Rectal smooth muscle tissue (tissue), 1 donor: ENCODE data around the gene MRPL14.
"Not testable (repeated sequence)": the region's sequence is repeated elsewhere in the genome, so short reads cannot be mapped to it uniquely, and the experiment has no call there.

ENCODE experiments used
- H3K27ac ChIP-seq: one replicate; pipeline ENCODE4 v1.7.0; 2013; ENCODE audit warnings: low read depth, low read length, inconsistent platforms
- H3K27me3 ChIP-seq: one replicate; pipeline ENCODE4 v1.7.0; 2013; ENCODE audit warnings: low read length; ENCODE audit not compliant: control insufficient read depth, insufficient read depth
- H3K36me3 ChIP-seq: one replicate; pipeline ENCODE4 v1.7.0; 2013; ENCODE audit warnings: low read length; ENCODE audit not compliant: control insufficient read depth, insufficient read depth
- H3K4me1 ChIP-seq: one replicate; pipeline ENCODE4 v1.7.0; 2013; ENCODE audit warnings: low read length; ENCODE audit not compliant: control insufficient read depth, insufficient read depth
- H3K4me3 ChIP-seq: one replicate; pipeline ENCODE4 v1.7.0; 2013; ENCODE audit warnings: low read length
- H3K9ac ChIP-seq: one replicate; pipeline ENCODE4 v1.7.0; 2013; ENCODE audit warnings: low read length

The MRPL14 gene

DNA sequence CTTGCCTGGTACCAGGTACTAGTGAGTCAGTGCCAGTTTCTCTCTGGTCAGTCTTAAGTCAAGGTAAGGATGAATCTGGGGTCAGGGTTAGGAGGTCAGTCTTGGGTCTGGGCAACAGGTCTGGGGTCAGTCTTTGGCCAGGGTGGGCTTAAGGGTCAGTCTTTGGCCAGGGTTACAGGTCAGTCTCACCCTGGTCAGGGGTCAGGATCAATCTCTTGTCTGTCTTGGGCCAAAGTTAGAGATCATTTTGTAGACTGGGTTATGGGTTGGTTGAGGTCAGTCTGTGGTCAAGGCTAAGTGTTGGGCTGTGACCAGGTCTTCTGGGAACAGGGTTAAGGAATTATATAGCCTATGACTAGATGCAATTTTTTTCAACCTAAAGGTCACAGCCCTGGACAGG, 18.6 kb upstream of the MRPL14 start:
- Histone ChIP-seq H3K36me3 (peaks cover 15% of the 10 kb centered on the region), H3K27me3 (no peaks in the 10 kb centered on the region), H3K27ac (no peak overlapping the region), H3K9ac (no peak overlapping the region), H3K4me3 (no peak overlapping the region), H3K4me1 (no peaks in the 10 kb centered on the region)

DNA sequence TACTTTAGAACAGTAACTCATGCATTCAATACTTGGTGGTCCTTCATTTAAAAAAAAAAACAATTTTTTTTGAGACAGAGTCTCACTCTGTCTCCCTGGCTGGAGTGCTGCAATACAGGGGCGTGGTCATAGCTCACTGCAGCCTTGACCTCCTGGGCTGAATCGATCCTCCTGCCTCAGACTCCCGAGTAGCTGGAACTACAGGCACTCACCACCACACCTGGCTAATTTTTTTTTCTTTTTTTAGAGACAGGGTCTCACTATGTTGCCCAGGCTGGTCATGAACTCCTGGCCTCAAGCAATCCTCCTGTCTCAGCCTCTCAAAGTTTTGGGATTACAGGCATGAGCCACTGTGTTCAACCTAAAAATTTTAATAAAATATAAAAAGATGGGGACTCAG, 17.3 kb upstream of the MRPL14 start:
- H3K36me3 ChIP-seq: peaks cover 20% of the 10 kb centered on the region
- not testable (repeated sequence) for H3K27ac ChIP-seq, H3K27me3 ChIP-seq, H3K4me3 ChIP-seq, H3K9ac ChIP-seq, H3K4me1 ChIP-seq

DNA sequence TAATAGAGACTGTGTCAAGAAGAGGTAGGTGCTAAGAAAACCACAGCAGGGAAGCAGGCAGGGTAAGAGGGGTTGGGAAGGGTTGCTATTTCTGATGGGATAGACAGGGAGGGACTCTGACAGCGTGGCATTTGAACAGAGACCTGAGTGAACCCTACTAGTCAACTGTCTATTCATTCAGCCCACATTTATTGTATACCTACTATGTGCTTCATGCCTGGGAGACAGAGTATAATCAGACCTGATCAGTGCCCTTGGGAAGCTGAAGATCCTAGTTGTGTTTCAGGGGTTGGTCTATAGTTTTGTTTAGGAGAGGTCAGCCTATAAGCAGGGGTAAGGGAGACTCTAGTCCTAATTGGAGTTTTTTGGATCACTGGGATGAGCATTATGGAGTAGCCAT, 16.5 kb upstream of the MRPL14 start:
- Histone ChIP-seq H3K4me3 (no peak overlapping the region), H3K4me1 (no peaks in the 10 kb centered on the region), H3K27ac (no peak overlapping the region), H3K36me3 (peaks cover 23% of the 10 kb centered on the region), H3K9ac (no peak overlapping the region), H3K27me3 (no peaks in the 10 kb centered on the region)

DNA sequence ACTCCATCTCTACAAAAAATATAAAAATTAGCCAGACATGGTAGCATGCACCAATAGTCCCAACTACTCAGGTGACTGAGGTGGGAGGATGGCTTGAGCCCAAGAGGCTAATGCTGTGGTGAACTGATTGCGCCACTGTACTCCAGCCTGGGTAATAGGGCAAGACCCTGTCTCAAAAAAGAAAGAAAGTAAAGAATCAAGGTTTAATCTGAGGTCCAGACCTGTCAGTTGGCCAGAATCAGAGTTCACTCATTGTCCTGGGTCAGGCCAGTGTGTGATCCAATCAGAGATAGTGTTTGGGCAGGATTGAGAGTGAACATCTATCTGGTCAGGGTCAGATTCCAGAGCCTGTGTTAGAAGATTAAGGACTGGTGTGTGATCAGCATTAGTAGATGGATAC, 15.6 kb upstream of the MRPL14 start:
- no peaks in the 10 kb centered on the region for H3K4me1 ChIP-seq
- H3K27me3 ChIP-seq: no peaks in the 10 kb centered on the region
- peaks cover 25% of the 10 kb centered on the region for H3K36me3 ChIP-seq
- no peak overlapping the region for H3K4me3 ChIP-seq
- H3K9ac ChIP-seq: no peak overlapping the region
- H3K27ac ChIP-seq: no peak overlapping the region

DNA sequence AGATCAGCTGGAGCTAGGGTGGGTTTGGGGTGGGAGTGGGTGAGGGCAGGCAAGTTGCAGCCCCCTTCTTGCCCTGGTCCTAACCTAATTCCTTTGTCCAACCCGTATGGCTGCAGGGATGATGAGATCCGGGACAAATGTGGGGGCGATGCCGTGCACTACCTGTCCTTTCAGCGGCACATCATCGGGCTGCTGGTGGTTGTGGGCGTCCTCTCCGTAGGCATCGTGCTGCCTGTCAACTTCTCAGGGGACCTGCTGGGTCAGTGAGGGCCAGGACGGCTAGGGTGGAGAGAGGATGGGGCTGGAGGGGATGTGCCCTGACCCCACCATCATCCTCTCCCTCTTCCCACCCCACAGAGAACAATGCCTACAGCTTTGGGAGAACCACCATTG, 12.1 kb upstream of the MRPL14 start:
- Histone ChIP-seq H3K27me3 (no peaks in the 10 kb centered on the region), H3K9ac (no peak overlapping the region), H3K27ac (no peak overlapping the region), H3K4me1 (no peaks in the 10 kb centered on the region), H3K4me3 (no peak overlapping the region), H3K36me3 (peaks cover 30% of the 10 kb centered on the region)

DNA sequence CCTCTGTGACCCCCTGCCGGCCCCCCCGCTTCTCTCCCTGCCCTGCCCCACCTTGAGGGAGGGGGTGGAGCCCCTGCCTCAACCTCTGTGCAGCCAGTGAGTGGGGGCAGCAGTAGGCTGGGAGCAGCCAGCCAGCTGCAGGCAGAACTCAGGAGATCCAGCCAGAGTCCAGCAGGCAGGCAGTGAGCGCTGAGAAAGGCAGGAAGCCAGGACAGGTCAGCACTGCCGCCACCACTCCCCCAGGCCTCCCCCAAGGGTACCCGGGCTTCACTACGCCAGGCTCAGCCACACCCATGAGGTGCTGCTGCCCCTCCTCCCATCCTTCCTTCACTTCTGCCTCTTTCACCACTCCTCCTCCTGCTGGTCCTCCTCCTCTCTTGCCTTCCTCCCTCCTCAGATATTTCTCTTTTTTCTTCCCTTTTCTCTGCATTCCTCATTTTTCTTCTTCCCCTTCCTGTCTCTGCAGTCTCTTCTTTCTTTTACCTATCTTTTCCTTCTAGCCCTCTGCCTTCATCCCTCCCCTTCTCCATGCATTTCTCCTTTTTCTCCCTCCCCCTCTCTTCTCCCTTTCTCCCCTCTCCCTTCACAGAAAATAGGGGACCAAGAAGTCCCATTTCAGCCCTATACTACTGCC, 11.6 kb upstream of the MRPL14 start:
- Histone ChIP-seq H3K36me3 (peaks cover 28% of the 10 kb centered on the region), H3K9ac (no peak overlapping the region), H3K4me1 (no peaks in the 10 kb centered on the region), H3K27ac (no peak overlapping the region), H3K4me3 (no peak overlapping the region), H3K27me3 (no peaks in the 10 kb centered on the region)

DNA sequence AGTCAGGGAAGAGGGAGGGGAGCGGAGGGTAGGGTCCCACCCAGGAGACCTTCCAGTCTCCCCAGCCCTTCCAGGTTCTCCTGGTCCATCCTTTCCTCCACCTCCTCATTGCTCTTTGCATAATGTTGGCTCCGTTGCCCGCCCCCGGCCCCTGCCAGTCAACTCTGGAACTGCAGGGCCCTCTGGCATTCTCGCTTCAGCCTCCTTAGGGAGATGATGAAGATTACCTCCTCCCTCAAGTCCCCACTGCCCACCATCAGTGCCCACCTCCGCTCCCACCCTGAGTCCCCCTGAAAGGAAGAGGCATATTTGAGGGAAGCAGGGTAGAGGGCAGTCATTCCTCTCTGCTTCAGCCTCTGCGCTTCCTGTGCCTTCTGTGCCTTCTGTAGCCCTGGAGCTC, 8.6 kb upstream of the MRPL14 start:
- Histone ChIP-seq H3K9ac (no peak overlapping the region), H3K27ac (no peak overlapping the region), H3K4me1 (no peaks in the 10 kb centered on the region)

DNA sequence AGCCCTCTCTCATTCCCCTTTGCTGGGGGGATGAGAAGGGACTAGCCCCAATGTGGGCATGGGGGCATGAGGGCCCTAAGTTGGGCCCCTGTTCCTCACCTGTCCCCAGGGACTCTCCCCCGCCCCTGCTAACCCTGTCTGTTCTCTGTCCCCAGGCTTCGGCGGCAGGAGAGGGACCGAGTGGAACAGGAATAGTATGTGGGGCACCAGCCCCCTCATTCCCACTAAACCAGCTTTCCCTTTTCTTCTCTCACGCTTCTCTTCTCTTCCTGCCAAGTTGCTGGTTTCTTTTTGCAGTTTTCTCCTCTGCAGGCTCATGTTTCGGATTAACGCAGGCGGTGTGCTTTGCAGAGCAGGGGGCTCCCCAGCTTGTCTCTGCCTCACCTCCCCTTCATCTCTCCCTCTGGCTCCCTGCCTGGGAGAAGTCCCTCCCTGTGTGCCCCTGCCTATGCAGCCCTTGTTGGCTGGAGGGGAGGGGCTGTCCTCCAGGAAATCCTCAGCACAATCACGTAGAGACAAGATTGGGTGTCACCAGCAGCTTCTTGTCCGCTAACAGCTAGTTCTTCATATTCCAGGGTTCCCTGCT, 8.0 kb upstream of the MRPL14 start:
- no peaks in the 10 kb centered on the region for H3K4me1 ChIP-seq
- H3K4me3 ChIP-seq: no peak overlapping the region
- H3K27ac ChIP-seq: no peak overlapping the region
- peaks cover 25% of the 10 kb centered on the region for H3K36me3 ChIP-seq
- no peak overlapping the region for H3K9ac ChIP-seq
- no peaks in the 10 kb centered on the region for H3K27me3 ChIP-seq

More for the DNA sequence above, 8.6 kb upstream of the MRPL14 start:
- Histone ChIP-seq H3K27me3 (no peaks in the 10 kb centered on the region), H3K36me3 (peaks cover 25% of the 10 kb centered on the region), H3K4me3 (no peak overlapping the region)

DNA sequence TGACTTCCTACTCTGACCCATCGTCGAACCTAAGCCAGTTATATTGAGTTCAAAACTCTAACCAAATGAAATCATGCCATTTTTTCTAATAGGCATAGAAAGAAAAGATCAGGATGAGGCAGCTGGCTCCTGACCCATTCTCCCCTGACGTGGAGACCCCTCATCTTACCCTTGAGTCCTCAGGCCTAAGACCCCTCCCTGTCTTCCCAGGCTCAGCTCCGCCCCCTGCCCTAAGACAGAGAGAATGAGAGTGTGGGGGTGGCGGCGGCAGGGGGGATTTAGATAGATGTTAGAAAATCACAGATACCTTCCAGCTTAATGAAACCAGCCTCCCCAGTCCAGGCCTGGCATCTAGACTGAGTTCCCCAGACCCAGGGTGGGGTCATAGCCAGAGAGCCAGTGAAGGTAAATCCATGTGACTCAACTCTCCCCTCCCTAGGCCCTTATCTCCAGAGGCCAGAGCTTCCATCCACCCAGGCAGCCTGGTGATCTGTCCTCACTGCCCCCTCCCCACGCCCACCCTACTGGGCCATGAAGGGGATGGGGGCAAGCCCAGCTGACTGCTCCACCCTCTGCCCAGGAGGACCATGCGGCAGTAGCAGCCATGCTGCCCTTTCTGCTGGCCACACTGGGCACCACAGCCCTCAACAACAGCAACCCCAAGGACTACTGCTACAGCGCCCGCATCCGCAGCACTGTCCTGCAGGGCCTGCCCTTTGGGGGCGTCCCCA, 6.9 kb upstream of the MRPL14 start:
- peaks cover 18% of the 10 kb centered on the region for H3K36me3 ChIP-seq
- no peaks in the 10 kb centered on the region for H3K4me1 ChIP-seq
- H3K27me3 ChIP-seq: no peaks in the 10 kb centered on the region
- H3K27ac ChIP-seq: no peak overlapping the region
- no peak overlapping the region for H3K4me3 ChIP-seq
- no peak overlapping the region for H3K9ac ChIP-seq

DNA sequence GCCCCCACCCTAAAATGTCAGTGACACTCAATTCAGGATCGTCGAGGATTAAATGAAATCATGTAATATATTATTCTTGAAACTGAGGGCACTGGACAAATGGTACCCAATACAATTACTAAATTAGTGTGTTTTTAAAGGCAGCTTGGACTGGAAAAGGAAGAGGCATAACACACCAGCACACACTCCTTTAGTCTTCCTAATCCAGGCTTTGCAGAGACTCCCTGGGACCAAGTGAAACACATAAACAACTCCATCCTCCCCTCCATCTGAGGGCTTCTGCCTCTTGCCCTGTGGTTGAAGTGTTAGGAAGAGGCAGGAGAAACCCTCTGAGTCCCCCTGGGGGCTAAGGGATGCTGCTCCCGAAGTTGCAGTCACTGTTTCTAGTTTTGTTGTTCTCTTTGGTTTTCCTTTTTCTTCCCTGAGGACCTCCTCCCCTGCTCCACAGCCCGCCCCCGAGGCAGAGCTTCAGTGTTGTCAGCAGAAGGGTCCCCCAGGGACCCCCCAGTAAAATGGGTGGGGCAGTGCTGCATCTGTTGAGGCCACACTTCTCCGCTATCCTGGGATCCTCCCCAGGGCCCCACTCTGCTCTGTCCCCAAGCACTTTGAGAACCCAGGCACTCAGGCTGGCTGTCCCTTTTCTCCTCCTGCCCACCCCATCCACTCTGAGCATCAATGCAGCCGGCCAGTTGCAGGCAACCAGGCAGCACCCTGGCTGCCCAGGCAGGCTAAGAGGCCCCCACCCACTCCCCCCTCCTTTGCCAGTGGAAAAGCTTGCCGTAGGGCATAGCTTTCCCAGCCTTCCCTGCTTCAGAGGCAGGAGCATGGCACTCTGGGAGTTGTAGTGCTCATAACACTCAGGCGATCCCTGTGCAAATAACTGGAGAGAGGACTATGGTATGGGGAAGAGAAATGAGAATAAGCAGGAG, 6.0 kb upstream of the MRPL14 start:
- no peak overlapping the region for H3K9ac ChIP-seq
- peaks cover 5% of the 10 kb centered on the region for H3K4me1 ChIP-seq
- H3K27me3 ChIP-seq: no peaks in the 10 kb centered on the region
- H3K4me3 ChIP-seq: no peak overlapping the region
- H3K36me3 ChIP-seq: peaks cover 14% of the 10 kb centered on the region
- peak overlapping the region; percentile 7 for H3K27ac ChIP-seq

DNA sequence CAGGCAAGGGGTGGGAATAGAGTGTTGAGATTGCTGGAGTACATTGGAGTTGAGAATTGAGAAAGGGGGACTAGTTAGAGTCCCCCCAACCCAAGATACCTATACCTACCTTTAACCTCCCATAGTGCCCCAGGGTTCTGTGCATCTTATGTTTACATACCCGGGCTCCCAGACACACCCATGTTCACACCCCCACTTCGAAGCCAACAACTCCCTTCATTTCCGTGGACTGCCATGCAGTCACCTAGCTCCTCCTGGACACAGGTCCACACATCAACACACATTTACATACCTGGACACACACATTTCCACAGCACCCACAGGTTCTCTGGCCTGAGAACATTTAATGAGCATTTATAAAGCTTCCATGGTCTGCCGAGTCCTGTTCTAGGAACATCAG, 5.2 kb upstream of the MRPL14 start:
- H3K27ac ChIP-seq: no peak overlapping the region
- no peak overlapping the region for H3K9ac ChIP-seq
- H3K27me3 ChIP-seq: no peaks in the 10 kb centered on the region
- H3K4me3 ChIP-seq: no peak overlapping the region
- peaks cover 13% of the 10 kb centered on the region for H3K36me3 ChIP-seq
- H3K4me1 ChIP-seq: peaks cover 6% of the 10 kb centered on the region

DNA sequence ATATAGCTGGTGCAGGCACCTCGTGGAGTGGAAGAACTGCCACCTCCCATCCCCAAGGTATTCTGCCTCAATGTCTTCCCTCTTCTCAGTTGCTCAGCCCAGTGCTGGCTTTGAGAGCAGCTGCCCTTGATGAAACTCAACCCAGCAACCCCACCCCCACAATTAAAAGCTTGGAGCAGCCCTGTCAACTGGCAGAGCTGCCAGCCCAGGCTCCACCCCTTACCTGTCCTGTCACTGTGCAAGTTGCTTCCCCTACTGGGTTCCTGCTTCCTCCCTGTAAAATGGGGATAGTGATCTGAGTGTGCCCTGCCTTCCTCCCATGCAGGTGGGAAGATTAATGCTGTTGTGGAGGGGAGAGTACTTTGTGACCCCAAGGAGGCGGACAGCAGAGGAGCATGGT, 4.6 kb upstream of the MRPL14 start:
- H3K36me3 ChIP-seq: peaks cover 9% of the 10 kb centered on the region
- H3K27me3 ChIP-seq: no peaks in the 10 kb centered on the region
- H3K4me3 ChIP-seq: no peak overlapping the region
- H3K27ac ChIP-seq: no peak overlapping the region
- no peak overlapping the region for H3K9ac ChIP-seq
- H3K4me1 ChIP-seq: peaks cover 6% of the 10 kb centered on the region
